Endothelial cell of umbilical vein (primary cell): ENCODE measurements around the gene RPS6KL1.

Experiments
- EZH2 ChIP-seq: IDR thresholded peaks from 2 replicates; pipeline ENCODE4 v1.6.1; 2012; ENCODE audit warnings: borderline replicate concordance, low read depth, mild to moderate bottlenecking, moderate library complexity, low read length, inconsistent platforms; ENCODE audit not compliant: severe bottlenecking
- FOS ChIP-seq: IDR thresholded peaks from 2 replicates; pipeline ENCODE4 v1.6.1; 2011; ENCODE audit warnings: mild to moderate bottlenecking, low read length, moderate library complexity, borderline replicate concordance; ENCODE audit not compliant: insufficient read depth
- JUN ChIP-seq: IDR thresholded peaks from 2 replicates; pipeline ENCODE4 v1.6.1; 2011; ENCODE audit warnings: borderline replicate concordance, low read depth; ENCODE audit not compliant: insufficient read length, insufficient read depth
- MYC ChIP-seq: IDR thresholded peaks from one replicate; pipeline ENCODE4 v1.6.1; 2011; ENCODE audit warnings: mild to moderate bottlenecking, low read depth, low read length
- POLR2A ChIP-seq: IDR thresholded peaks from 2 replicates; pipeline ENCODE4 v1.6.1; 2012; ENCODE audit warnings: low read depth, mild to moderate bottlenecking, control low read depth, low read length
- POLR2AphosphoS5 ChIP-seq: IDR thresholded peaks from 2 replicates; pipeline ENCODE4 v1.6.1; 2012; ENCODE audit warnings: low read depth, mild to moderate bottlenecking, control low read depth, low read length, moderate library complexity; ENCODE audit not compliant: insufficient read depth
- TF ChIP-seq, protein P1 (sequence below), 2 donors: IDR thresholded peaks; 1 replicate in 1 of 2; 2 replicates in 1 of 2; pipeline ENCODE4 v1.5.1; 2011; ENCODE audit warnings: low read length in 2 of 2, mild to moderate bottlenecking in 2 of 2, moderate library complexity in 2 of 2, control low read depth in 1 of 2, inconsistent platforms in 1 of 2, low read depth in 1 of 2; ENCODE audit not compliant: insufficient read depth in 1 of 2; ENCODE audit errors: extremely low read depth in 1 of 2
- TF ChIP-seq, protein P2 (sequence below): IDR thresholded peaks from 2 replicates; pipeline ENCODE4 v1.6.1; 2011; ENCODE audit not compliant: insufficient read depth, insufficient read length

DNA sequence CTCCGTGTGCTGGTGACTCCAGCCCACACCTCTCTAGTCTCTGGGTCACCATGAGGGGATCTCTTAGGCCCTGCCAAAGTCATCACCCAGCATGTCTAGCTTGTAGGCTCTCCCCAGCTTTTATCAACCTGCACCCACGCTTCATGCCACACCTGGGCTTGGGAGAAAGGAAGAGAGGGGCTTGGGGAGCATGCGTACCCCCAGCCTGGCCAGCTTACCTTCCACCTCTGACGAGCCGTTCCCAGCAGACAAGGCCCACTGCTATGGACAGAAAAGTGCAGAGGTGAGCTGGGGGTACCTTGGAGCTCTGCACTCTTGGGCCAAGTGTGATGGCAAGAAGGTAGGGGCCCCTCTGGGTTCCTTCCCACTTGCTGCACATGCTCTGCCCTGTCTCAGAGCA, 30.6 kb upstream of the RPS6KL1 start:
- no peak for TF ChIP-seq POLR2A
- TF ChIP-seq, protein P1, sequence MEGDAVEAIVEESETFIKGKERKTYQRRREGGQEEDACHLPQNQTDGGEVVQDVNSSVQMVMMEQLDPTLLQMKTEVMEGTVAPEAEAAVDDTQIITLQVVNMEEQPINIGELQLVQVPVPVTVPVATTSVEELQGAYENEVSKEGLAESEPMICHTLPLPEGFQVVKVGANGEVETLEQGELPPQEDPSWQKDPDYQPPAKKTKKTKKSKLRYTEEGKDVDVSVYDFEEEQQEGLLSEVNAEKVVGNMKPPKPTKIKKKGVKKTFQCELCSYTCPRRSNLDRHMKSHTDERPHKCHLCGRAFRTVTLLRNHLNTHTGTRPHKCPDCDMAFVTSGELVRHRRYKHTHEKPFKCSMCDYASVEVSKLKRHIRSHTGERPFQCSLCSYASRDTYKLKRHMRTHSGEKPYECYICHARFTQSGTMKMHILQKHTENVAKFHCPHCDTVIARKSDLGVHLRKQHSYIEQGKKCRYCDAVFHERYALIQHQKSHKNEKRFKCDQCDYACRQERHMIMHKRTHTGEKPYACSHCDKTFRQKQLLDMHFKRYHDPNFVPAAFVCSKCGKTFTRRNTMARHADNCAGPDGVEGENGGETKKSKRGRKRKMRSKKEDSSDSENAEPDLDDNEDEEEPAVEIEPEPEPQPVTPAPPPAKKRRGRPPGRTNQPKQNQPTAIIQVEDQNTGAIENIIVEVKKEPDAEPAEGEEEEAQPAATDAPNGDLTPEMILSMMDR (IDR thresholded peaks at IDR 0.05; ENCODE audit: extremely low read depth in 1 of 2, insufficient read depth in 1 of 2, low read depth in 1 of 2, low read length in 2 of 2) = no peak
- no peak for TF ChIP-seq EZH2
- no peak for TF ChIP-seq JUN
- TF ChIP-seq POLR2AphosphoS5 = no peak
- no peak for TF ChIP-seq MYC
- no peak for TF ChIP-seq FOS
- TF ChIP-seq, protein P2, sequence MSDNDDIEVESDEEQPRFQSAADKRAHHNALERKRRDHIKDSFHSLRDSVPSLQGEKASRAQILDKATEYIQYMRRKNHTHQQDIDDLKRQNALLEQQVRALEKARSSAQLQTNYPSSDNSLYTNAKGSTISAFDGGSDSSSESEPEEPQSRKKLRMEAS = no peak
